IPS-NIHi7 (cell line): ENCODE results near the gene GDI1.
A peak's percentile ranks its signal among the peaks of the same experiment; 100 is the strongest.

ENCODE experiments used
- DNase-seq: peaks from one replicate; pipeline ENCODE4 v3.0.0; 2012; ENCODE audit warnings: mixed read lengths; ENCODE audit errors: extremely low spot score

GDI1 gene

DNA sequence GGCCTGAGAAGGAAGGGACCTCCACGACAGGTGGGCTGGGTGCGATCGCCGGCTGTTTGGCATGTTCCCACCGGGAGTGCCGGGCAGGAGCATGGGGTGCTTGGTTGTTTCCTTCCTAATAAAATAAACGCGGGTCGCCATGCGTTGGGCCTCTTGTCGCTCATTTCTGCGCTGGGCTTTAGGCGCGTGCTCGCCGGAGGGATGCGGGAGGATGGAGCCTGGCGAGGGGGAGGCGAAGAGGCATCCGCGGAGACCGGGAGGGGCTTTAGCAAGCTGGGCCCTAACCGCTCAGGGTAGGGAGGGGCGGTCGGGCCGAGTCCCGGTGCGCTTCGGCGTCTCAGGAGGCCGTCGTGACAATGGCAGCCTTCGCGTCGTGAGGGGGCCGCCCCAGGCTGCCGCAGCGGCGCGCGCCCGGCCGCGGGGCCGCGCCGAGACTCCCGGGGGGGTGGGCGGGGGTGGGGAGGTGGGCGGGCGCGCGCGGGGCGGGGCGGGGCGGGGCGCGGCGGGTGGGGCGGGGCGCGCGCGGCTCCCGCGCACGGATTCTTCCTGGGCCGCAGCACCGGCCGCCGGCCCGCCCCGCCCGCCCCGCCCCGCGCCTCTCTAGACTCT is 476 bp upstream of the GDI1 start:
- DNase-seq = peak; percentile 52

DNA sequence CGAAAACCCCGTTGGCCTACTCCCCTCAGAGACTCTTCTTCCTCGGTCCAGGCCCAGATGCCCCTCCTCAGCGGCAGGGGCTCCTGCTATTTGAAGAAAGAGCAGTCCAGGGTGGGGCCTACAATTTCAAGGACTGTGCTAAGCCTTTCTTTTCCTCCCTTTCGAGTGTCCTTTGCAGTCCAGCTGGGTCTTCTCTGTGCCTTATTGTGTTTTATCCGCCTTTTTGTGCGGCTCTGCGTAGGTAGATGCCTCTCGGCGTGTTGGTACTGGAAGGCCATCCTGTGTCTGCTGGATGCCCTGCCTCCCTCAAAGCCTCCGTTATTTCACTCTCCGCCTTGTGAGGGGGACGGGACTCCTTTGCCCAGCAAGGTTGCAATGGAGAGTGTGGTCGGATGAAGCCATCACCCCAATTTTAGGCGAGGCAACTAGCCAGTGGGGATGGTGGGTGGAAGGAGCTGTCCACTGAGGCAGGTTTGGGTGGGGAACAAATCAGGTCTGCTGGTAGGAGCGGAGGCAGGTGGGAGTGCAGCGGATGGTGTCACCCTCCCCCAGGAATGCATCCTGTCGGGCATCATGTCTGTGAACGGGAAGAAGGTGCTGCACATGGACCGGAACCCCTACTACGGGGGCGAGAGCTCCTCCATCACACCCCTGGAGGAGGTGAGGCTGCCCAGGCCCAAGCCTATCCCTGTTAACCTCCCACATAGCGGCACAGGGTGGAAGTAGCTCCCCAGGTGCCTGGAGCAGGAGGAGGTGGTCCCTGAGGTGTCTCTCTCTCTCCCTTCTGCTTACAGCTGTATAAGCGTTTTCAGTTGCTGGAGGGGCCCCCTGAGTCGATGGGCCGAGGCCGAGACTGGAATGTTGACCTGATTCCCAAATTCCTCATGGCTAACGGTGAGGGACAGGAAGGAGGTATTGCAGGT is 1.3 kb downstream of the GDI1 start:
- no peak for DNase-seq

GRCh38 chrX:154439841-154440240 is 2.9 kb downstream of the GDI1 start:
- DNase-seq = no peak

- no peak for DNase-seq
Observed at GRCh38 chrX:154440623-154441357, 3.8 kb downstream of the GDI1 start.

GRCh38 chrX:154441564-154441963 is 4.6 kb downstream of the GDI1 start:
- no peak for DNase-seq

- DNase-seq = no peak
Observed at GRCh38 chrX:154441984-154442707, 5.2 kb downstream of the GDI1 start.

GRCh38 chrX:154443479-154443910 is 6.5 kb downstream of the GDI1 start:
- peak; percentile 16 for DNase-seq

- DNase-seq = peak; percentile 71
Observed at GRCh38 chrX:154443992-154444754, 7.2 kb downstream of the GDI1 start, which contains the start of gene FAM50A. TSS of gene FAM50A (plus strand) at chrX:154444141. CDS start at chrX:154444236, 95 bp downstream.

DNA sequence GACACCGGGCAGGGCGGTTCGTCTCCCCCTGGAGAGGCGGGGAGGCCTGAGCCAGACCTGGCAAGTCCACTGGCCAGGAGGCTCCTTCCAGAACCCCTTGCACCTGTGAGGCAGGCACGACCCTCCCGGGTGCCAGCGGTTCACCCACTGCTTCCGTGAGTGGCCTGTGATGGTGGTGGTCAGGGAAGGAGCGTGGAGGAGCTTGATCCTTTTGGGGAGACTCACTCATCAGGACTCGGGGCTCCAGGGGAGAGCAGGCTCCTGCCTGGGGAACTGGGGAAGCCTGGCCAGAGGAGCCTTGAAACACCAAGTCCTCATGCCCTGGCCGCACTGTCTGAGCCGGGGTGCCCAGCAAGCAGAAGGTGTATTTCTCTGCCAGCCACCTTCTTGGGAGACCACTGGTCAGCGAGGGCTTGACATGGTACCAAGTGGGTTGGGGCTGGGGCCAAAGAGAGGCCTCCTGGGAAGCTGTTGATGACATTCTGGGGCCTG is 7.8 kb downstream of the GDI1 start:
- DNase-seq = no peak

- no peak for DNase-seq
Observed at GRCh38 chrX:154445776-154446175, 8.8 kb downstream of the GDI1 start.

DNA sequence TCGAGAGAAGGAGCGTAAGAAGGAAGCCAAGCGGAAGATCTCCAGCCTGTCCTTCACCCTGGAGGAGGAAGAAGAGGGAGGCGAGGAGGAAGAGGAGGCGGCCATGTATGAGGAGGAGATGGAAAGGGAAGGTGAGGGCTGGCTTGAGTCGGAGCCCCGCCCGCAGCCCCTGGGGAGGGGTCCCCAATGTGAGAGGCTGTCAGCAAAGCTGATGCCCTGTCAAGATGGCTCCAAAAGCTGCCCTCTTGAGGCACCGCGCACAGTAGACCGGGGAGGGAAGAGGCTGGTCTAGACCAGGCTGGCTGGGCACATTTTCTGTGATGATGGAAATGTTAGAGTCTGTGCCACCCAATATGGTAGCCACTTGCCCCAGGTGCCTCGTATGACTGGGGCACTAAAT is 9.5 kb downstream of the GDI1 start:
- DNase-seq = no peak

DNA sequence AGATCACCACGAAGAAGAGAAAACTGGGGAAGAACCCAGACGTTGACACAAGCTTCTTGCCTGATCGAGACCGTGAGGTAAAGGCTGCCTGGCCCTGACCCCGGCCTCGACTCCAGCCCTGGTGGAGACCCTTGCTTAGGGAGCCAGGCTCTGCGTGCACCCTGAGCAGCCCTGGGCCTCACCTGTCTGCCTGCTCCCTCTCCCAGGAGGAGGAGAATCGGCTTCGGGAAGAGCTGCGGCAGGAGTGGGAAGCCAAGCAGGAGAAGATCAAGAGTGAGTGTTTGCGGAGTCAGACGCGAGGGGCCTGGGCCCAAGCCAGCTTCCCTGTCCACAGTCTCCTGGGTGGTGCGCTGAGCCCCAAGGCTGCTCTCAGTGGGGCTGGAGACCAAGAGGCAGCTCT is 11.5 kb downstream of the GDI1 start:
- DNase-seq = no peak

DNA sequence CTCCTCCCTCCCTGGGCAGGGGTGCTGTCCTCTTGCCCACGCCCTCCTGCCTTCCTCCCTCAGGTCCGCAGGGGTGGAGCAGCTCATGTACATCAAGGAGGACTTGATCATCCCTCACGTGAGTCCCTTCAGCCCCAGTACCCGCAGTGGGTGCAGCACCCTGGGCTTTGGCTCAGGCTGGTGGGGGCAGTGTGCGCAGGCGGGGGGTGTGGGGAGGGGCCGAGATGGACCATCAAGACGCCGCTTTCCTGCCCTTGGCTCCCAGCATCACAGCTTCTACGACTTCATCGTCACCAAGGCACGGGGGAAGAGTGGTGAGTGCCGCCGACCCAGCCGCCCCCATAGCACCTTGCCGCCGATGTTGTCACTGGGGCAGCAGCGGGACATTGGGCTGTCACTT is 12.7 kb downstream of the GDI1 start:
- no peak for DNase-seq

- DNase-seq = no peak
Observed at GRCh38 chrX:154450312-154450711, 13.4 kb downstream of the GDI1 start.

DNA sequence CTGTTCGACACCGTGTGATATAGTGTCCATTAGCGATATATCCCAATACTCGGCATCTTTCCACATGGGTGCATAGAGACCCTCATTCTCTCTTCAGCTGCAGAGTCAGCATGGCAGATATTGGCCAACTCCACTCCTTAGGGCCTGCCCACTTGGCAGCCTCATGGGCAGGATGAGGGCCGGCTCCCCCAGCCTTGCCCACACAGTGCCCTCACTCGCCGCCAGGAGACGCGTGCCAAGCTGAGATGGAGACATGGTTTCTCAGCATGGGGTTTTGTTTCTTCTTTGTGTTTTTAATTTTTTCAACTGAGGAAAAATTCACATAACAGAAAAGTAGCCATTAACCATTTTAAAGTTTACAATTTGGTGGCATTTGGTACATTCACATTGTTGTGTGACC is 15.9 kb downstream of the GDI1 start:
- DNase-seq = no peak

DNA sequence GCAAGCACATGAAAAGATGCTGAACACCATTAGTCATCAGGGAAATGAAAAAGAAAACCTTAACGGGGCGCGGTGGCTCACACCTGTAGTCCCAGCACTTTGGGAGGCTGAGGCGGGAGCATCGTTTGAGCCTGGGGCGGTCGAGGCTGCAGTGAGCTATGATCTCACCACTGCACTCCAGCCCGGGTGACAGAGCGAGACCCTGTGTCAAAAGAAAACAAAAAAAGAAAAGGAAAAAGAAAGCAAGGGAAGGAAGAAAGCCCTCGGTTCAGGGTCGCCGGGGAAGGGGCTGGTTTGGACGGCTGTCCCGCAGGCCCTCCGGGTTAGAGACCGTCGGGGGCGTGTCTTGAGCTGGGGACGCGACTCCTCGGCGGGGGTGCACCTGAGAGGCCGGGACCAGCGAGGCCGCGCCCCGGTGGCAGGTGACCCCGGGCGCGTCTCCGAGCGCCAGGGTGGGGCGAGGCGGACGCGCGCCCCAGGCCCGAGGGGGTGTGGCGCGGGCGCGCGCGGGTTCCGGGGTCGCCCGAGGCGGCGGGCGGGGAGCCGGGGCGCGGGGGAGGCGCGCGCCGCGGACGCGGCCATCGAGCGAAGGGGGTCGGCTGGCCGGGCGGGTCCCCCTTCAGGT is 20.6 kb downstream of the GDI1 start:
- peak; percentile 81 for DNase-seq

DNA sequence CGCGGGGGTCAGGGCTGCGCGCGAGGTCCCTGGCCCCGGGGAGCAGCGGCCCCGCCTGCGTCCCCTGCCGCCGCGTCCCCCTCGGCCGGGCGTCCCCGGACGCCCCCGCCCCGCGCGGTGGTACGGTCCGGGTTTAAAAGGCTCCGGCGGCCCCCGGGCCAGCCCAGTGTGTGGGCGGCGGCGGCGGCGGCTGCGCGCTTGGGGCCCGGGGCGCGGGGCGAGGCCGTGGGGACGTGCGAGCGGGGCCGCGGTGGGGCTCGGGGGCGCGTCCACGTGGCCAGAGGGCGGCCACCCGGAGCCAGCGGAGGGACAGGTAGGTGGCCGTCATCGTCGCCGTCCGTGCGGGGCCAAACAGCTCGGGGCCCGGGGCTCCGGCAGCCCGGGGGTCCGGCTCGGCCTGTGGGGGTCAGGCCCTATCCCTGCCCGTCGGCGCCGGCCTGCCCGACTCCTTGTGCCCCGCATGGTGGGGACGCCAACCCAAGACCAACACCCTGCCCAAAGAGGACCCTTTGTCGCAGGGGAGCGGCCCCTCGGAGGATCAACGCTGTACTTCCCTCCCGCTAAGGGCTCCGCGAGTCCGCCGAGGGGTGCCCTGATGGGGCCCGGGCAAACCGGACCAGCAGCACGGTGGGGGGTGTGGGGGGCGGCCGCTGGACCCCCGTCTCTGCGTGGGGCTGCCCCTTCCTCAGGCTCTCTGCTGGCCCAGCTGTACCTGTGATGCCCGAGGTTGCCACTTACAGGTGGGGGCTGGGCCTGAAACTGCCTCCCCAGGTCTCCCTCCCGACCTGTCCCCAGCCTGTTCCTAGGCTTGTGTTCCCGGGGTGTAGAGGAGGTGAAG is 21.4 kb downstream of the GDI1 start, which contains the start of gene PLXNA3:
Gene PLXNA3 (plus strand): TSS at position 166 of the 838 bp plus-strand sequence. CDS start 1,903 bp downstream, outside the sequence.
- DNase-seq = peak; percentile 60

DNA sequence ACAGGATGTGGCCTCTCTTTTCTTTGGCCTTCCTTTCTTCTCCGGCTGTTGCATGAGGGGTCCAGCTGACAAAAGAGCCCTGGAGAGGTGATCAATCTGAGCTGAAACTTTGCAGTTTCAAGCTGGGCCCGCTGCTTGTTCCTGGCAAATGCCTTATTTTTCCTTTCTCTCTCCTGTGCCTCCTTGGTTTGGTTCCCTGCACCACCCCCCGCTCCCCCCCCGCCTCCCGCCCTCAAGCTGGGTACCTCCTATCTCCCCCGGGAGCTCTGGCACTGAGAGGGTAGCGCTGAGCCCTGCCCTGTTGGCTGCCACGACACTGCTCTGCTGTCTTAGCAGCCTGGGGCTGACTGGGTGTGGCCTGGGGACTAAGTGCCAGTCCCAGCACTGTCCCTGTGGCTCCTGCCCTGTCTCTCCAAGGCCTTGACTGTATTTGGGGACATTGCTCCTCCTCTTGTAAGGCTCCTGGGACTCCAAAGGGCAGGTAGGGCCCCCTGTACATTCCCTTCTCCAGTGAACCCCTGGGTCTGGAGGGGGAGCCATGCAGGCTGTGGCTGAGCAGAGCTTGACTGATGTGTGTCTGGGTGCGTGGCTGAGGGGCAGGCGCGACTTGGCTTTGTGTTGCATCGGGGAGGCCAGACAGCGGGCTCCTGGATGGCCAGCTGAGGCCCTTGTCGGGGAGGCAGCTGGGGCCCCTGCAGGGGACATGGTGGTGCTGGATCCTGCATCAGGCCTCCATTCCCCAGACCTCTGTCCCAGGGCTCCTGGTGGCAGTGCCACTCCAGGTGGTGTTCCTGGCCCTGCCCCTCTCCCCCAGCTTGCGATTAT is 22.2 kb downstream of the GDI1 start:
- DNase-seq = no peak
